HG03095 (cell line): ENCODE results near the gene SBK3.
"Not testable (repeated sequence)": the region's sequence is repeated elsewhere in the genome, so short reads cannot be mapped to it uniquely, and the experiment has no call there.

Experiments
- ATAC-seq: cut with Tn5 transposase; IDR thresholded peaks from one replicate; pipeline ENCODE4 v1.9.1; 2021; ENCODE audit warnings: moderate library complexity; ENCODE audit not compliant: unreplicated experiment

The SBK3 gene

DNA sequence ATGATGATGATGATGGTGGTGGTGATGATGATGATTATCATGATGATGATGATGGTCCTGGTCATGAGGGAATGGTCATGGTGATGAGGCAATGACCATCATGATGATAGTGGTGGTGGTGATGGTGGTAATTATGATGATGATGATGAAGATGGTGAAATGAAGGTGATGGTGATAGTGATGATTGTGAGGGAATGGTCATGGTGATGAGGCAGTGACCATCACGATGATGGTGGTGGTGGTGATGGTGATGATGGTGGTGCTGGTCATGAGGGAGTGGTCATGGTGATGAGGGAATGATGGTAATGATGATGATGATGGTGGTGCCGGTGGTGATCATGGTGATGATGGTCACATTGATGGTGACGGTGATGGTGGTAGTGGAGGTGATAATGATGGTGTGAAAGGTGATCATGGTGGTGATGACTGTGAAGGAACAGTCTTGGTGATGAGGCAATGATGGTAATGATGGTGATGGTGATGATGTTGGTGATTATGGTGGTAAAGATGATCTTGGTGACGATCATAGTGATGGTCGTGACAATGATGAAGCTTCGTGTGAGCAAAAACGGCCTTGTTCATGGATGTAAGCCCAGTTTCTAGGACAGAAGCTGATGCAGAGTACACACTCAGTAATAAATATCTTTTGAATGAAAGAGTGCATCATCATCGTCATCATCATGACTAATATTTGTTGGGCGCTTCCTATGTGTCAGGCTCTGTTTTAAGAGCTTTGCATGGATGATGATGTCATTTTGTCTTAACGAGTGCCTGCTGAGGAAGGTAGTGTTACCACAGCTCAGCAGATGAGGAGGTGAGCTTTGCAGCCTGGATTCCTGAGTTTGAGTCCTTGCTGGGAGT is 25.7 kb downstream of the SBK3 start:
- no peak for ATAC-seq

DNA sequence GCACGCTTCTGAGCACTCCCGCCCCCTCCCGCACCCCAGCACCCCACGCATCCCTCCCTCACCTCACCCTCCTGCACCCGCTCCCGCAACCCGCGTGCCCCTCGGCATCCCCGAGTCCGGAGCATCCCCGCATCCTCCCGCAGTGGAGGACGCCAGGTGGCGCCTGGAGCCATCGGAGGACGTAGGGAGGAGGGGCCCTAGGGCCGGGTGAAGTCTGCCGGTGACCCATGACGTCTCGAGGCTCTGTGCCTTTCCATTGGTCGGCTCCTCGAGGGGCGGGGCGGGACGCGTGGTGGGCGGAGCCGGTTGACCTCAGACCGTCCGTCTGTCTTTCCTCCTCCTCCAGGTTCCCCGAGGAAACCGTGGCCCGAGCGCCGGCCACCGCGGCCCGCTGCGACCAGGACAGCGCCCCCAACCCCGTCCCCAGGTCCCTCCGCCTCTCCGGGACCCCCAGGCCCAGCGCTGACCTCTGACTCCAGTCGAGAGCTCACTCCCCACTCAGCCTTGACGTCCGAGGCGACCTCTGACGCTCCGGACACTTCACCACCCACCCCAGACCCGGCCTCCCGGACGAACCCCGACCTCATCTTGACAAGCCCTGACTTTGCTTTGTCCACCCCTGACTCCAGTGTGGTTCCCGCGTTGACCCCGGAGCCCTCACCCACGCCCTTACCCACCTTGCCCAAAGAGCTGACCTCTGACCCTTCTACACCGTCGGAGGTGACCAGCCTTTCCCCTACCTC is 28.3 kb downstream of the SBK3 start:
- ATAC-seq: peak; percentile 98

DNA sequence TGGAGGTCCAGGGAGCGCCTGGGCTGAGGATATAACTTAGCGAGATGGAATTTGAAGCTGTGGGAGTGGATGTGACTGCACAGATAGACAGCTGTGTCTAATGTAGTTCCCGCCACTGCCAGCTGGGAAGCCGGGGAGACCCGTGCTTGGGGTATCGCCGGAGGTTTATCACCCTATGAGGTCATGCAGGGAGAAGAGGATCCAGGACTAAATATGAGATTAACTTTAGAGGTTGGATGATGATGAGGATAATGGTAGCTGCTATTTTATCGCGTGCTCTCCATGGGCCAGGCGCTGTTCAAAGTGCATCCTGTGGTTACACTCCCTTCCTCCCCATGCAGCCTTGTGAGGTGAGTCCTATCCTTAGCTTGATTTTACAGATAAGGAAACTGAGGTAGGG is 37.2 kb downstream of the SBK3 start:
- ATAC-seq: no peak

DNA sequence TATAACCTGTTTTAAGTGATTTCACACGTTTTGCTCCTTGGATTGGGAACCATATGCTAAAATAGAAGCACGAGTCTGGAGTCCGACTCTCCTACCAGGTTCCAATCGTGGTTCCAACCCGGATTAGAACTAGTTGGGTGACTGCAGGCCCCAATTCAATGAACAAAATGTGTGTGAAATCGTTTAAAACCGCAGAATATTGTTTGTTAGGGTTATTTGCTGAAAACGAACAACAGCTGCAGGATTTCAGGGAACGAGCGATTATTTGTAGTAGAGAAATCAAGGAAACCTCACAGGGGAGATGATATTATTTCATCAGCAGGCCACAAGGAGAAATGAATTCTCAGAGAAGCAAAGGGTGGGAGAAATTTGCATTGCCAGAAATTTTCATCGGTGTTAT is 40.4 kb downstream of the SBK3 start:
- no peak for ATAC-seq

DNA sequence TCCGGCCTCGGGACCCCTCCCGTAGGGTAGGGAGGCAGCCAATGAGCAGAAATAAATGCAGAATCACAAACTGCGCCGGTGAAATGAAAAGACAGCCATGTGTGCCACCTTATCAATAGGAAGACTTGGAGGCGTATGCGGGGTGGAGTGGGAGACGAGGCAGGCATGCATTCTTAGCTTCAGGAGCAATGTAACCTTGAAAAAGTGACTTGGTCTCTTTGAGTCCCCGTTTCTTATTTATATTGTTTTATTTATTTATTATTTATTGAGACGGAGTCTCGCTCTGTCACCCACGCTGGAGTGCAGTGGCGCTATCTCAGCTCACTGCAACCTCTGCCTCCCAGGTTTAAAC is 41.1 kb downstream of the SBK3 start:
- ATAC-seq: no peak

DNA sequence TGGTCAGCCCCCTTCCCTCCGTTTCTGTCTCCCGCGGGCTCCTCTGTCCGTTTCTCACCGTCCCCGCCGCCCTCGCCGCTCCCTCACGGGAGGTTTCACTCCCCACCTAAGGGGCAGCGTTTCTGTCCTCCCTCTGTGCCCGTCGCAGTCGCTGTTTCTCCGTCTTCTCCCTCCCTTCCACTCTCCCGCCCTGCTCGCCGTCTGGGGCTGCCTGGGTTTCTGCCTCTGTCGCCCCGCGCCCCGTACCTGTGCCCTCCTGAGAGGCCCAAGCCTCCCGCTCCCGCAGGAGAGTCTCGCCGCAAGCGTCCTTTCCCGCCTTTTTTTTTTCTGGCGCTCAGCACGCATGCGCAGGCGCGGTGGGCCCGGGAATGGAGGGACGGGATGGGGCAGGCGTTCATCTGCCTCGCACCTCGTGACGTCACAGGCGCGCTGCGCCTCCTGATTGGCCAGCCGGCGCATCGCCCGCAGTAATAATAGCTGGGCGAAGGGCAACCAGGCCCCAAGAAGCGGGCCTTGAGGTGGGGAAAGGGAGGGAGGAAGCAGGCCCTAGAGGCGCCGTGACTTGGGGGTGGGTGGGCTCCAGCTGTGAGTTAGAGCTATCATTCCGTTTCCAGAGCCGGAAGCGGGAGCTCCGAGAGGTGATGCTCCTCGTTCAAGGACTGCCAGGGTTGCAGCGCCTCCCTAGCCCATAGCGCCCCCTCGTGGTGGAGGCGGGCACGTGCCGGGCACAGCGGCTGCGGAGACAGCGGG is 41.7 kb downstream of the SBK3 start:
- peak; percentile 93 for ATAC-seq

- no peak for ATAC-seq
These were observed 42.2 kb downstream of the SBK3 start for GRCh38 chr19:55503157-55503501.

DNA sequence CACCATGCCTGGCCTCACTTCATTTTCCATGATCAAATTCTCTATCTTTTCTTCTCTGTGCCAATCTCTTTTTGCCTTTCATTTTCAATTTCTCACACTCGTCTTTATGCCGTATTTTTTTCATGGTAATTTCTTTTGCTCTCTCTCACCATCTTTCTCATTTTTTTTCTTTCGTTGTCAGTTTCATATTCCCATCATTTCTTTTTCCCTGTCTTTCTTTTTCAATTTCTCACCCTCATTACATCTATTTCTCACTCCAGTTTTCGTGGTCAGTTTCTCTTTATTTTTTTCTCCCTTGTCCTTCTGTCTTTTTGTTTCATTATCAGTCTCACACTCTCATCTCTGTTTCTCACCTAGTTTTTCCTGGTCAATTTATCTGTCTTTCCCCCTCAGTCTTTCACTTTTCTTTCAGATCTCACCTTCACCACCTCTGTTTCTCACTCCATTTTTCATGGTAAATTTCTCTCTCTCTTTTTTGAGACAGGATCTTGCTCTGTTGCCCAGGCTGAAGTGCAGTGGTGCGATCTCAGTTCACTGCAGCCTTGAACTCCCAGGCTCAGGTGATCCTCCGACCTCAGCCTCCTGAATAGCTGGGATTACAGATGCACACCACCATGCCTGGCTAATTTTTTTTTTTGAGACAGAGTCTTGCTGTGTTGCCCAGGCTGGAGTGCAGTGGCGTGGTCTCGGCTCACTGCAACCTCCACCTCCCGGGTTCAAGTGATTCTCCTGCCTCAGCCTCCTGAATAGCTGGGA is 43.0 kb downstream of the SBK3 start:
- no peak for ATAC-seq

GRCh38 chr19:55500368-55500952 is 44.9 kb downstream of the SBK3 start:
- no peak for ATAC-seq

- ATAC-seq: no peak
These were observed 47.0 kb downstream of the SBK3 start for GRCh38 chr19:55498246-55498840.

DNA sequence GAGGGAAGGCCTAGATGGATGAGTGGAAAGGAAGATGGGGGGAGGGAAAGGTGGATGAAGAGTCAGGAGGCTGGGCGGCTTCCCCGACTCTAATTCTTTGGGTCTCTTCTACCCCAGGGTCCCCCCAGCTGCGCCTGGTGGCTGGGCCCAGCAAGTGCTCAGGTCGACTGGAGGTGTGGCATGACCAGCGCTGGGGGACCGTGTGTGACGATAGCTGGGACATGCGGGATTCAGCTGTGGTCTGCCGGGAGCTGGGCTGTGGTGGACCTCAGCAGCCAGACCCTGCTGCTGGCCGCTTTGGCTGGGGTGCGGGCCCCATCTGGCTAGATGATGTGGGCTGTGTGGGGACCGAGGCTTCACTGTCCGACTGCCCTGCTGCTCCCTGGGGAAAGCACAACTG is 47.6 kb downstream of the SBK3 start:
- ATAC-seq: no peak

GRCh38 chr19:55496820-55497219 is 48.5 kb downstream of the SBK3 start:
- ATAC-seq: not testable (repeated sequence)

DNA sequence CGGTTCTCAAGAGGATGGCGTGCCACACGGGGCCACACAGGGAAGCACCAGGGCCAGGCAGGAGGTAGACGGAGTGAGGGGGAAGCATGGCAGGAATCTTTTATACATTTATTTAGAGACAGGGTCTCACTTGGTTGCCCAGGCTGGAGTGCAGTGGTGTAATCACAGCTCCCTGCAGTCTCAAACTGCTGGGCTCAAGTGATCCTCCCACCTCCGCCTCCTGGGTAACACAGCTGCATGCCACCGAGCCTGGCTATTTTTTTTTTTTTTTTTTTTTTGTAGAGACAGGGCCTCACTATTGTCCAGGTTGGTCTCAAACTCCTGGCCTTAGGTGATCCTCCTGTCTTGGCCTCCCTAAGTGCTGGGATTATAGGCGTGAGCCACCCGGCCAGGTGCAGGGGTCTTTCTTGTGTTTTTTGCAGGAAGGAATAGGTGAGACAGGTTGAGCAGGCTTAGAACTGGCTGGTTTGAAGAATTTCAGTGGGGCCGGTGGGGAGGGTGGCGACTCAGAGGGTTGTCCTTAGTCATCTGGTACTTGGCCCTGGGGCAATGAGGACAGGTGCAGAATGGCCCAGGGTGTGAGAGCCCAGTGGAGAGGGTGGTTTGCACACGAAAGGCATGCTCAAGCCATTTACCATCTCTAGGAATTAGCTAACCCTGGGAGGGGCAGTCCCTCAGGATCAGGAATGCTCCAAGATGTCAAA is 49.5 kb downstream of the SBK3 start:
- ATAC-seq: no peak

DNA sequence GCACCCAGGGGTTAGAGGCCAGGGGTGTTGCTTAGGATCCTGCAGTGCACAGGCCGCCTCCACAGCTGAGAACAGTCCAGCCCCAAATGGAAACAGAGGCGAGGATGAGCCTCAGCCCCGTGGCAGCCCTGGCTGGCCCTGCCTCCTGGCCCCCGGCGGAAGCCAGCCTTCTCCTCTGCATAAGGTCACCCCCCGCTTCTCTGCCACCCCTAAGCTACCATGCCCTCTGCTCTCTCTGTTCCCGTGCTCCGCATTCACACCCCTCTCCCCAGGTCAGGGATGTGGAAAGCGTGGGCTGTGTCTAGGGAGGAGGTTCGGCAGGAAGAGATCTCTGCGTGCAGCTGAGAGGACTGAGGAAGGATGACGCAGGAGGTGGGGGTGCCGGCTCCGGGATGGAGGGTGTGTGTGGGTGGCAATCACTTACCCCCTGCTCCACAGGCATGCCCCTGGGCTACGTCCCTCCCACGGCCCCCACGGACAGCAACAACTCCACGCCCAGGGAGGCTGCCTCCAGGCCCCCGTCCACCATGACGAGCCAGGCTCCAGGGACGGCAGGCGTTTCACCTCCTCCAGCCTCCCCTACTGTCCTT is 51.1 kb downstream of the SBK3 start:
- ATAC-seq: no peak

DNA sequence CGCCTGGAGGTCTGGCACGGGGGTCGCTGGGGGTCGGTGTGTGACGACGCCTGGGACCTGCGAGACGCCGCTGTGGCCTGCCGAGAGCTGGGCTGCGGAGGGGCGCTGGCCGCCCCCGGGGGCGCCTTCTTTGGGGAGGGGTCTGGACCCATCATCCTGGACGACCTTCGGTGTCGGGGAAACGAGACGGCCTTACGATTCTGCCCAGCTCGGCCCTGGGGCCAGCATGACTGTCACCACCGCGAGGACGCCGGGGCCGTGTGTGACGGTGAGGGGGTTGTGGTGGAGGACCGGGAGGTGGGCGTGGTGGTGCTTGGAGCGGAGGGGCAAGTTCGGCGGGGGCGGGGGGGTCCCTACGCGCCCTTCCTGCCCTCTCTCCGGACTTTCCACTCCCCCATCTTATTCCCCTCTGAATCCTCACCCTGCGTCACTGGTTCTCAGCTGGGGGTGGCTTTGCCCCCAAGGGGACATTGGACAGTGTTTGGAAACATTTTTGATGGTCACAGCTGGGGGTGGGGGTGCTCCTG is 51.6 kb downstream of the SBK3 start:
- no peak for ATAC-seq

DNA sequence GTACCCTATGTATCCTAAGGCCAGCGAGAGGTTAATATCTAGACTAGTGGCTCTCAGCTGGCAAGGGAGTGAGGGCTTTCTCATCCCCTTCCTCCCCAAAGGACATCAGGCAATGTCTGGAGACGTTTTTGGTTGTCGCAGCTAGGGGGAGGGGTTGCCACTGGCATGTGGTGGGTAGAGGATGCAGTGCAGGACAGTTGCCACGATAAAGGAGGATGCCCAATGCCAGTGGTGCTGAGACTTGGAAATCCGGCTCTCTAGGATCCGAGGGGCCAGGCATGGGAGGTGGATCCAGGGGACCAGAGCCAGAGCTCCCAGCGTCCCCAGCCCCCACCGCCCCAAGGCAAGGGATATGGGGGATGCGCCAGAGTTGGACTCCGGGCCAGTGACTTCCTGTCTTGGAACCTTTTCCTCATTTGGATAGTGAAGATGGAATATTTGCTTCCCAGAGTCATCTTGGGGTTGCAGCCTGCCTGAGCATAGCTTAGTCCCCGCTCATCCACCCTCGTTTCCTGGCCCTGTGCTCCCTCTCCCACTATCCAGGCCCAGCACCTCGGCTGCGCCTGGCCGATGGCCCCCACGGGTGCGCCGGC is 52.2 kb downstream of the SBK3 start:
- ATAC-seq: no peak

DNA sequence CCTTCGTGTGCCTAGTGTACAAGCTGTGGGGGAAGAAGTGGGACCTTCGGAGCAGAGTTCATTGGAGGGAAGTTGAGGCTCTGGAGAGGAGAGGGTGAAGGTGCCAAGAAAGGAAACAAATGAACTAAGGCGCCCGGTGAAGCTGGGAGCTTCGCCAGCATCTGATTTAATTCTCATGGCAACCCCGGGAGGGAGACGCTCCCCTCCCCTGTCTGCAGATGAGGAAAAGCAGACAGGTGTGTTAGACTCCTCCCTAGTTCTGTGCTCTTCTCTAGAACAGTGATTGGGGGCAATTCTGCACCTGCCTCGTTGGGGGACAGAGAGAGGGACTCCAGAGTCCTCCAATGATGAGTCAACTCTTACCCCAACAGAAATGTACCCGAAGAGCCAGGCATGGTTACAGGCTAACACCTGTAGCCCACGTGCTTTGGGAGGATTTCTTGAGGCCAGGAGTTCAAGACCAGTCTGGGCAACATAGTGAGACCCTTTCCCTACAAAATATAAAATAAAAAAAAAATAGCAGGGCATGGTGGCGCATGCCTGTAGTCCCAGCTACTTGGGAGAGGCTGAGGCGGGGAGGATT is 52.9 kb downstream of the SBK3 start:
- no peak for ATAC-seq
